Right atrium auricular region (tissue), 2 donors: ENCODE results near the gene RIC3. TPM values are rescaled to one million over a fixed set of nuclear protein-coding genes. Genes with fewer than 3 reads are reported as not detected.
A peak's percentile ranks its signal among the peaks of the same experiment; 100 is the strongest.

ENCODE experiments used
- DNase-seq: peaks from one replicate; pipeline ENCODE4 v3.0.0-alpha.2; 2019; ENCODE audit warnings: low spot score
- H3K27ac ChIP-seq, 2 donors: fragments of 200-600 bp; sonication (generic); 1 replicate in 1 of 2; 2 replicates in 1 of 2; pipeline ENCODE4 v1.5.1; 2016 to 2019
- H3K27me3 ChIP-seq, 2 donors: fragments of 200-600 bp; sonication (generic); one replicate each; pipeline versions ENCODE4 v1.5.1 to v1.6.0; 2017 to 2019
- H3K36me3 ChIP-seq: fragments of 200-600 bp; sonication (generic); one replicate; pipeline ENCODE4 v1.5.1; 2016
- H3K4me1 ChIP-seq, 2 donors: fragments of 200-600 bp; sonication (generic); one replicate each; pipeline versions ENCODE4 v1.5.1 to v1.6.0; 2017 to 2019
- H3K4me3 ChIP-seq, 2 donors: fragments of 200-600 bp; sonication (generic); 1 replicate in 1 of 2; 2 replicates in 1 of 2; pipeline ENCODE4 v1.5.1; 2017 to 2019; ENCODE audit warnings: mild to moderate bottlenecking in 1 of 2, moderate library complexity in 1 of 2
- H3K9me3 ChIP-seq, 2 donors: fragments of 200-600 bp; sonication (generic); one replicate each; pipeline ENCODE4 v1.5.1; 2019
- CTCF ChIP-seq, 2 donors: fragments of 200-600 bp; sonication (generic); IDR thresholded peaks; one replicate each; pipeline ENCODE4 v1.5.1; 2019; ENCODE audit warnings: antibody characterized with exemption in 2 of 2
- total RNA-seq, 2 donors: library from RNA; depleted of rRNA; stranded (reverse); fragments of >200 nt; gene quantifications; one replicate each; pipeline ENCODE4 v1.1.0, GENCODE V29; 2016

Gene RIC3
- total RNA-seq, 2 donors from 2014 or later, result 7.9 to 8.5 TPM

- no peak overlapping the region for H3K27ac ChIP-seq
- no peak for TF ChIP-seq CTCF (IDR thresholded peaks at IDR 0.05)
- no peaks in the 10 kb centered on the region for H3K36me3 ChIP-seq
- H3K27me3 ChIP-seq, result no peaks in the 10 kb centered on the region
- DNase-seq, result no peak
- no peaks in the 10 kb centered on the region for H3K9me3 ChIP-seq
- H3K4me1 ChIP-seq, result no peaks in the 10 kb centered on the region
- no peak overlapping the region for H3K4me3 ChIP-seq
Observed at GRCh38 chr11:8196749-8197148, 27.9 kb upstream of the RIC3 start.

GRCh38 chr11:8194956-8195355 is 26.1 kb upstream of the RIC3 start:
- no peaks in the 10 kb centered on the region for H3K27me3 ChIP-seq
- H3K4me1 ChIP-seq, result no peaks in the 10 kb centered on the region
- no peak for TF ChIP-seq CTCF (IDR thresholded peaks at IDR 0.05)
- H3K36me3 ChIP-seq, result no peaks in the 10 kb centered on the region
- H3K27ac ChIP-seq, result no peak overlapping the region
- H3K9me3 ChIP-seq, result no peaks in the 10 kb centered on the region
- DNase-seq, result no peak
- H3K4me3 ChIP-seq, result no peak overlapping the region

- no peaks in the 10 kb centered on the region for H3K9me3 ChIP-seq
- TF ChIP-seq CTCF (IDR thresholded peaks at IDR 0.05), result peak in 1 of 2 donors; percentile 6
- no peaks in the 10 kb centered on the region for H3K36me3 ChIP-seq
- no peaks in the 10 kb centered on the region for H3K27me3 ChIP-seq
- H3K27ac ChIP-seq, result no peak overlapping the region
- H3K4me1 ChIP-seq, result no peaks in the 10 kb centered on the region
- H3K4me3 ChIP-seq, result no peak overlapping the region
- DNase-seq, result no peak
Observed at GRCh38 chr11:8192896-8193209, 24.0 kb upstream of the RIC3 start.

GRCh38 chr11:8192016-8192895 is 23.4 kb upstream of the RIC3 start:
- Histone ChIP-seq H3K36me3 (no peaks in the 10 kb centered on the region), H3K9me3 (no peaks in the 10 kb centered on the region), H3K4me3 (no peak overlapping the region), H3K4me1 (no peaks in the 10 kb centered on the region), H3K27me3 (no peaks in the 10 kb centered on the region), H3K27ac (no peak overlapping the region)
- TF ChIP-seq CTCF (IDR thresholded peaks at IDR 0.05), result peak; percentile 55 to 86
- no peak for DNase-seq

GRCh38 chr11:8190431-8190830 is 21.6 kb upstream of the RIC3 start:
- H3K4me1 ChIP-seq, result no peaks in the 10 kb centered on the region
- no peaks in the 10 kb centered on the region for H3K36me3 ChIP-seq
- no peaks in the 10 kb centered on the region for H3K9me3 ChIP-seq
- TF ChIP-seq CTCF (IDR thresholded peaks at IDR 0.05), result no peak
- no peaks in the 10 kb centered on the region for H3K27me3 ChIP-seq
- no peak overlapping the region for H3K27ac ChIP-seq
- no peak overlapping the region for H3K4me3 ChIP-seq
- DNase-seq, result no peak

- Histone ChIP-seq H3K4me1 (no peaks in the 10 kb centered on the region), H3K27me3 (no peaks in the 10 kb centered on the region), H3K4me3 (no peak overlapping the region), H3K9me3 (no peaks in the 10 kb centered on the region), H3K36me3 (no peaks in the 10 kb centered on the region), H3K27ac (no peak overlapping the region)
- no peak for DNase-seq
- TF ChIP-seq CTCF (IDR thresholded peaks at IDR 0.05), result no peak
Observed at GRCh38 chr11:8186429-8186828, 17.6 kb upstream of the RIC3 start.
